GM21786 (cell line): ENCODE measurements around the gene BIRC7.

ENCODE experiments used
- ATAC-seq: cut with Tn5 transposase; IDR thresholded peaks from one replicate; pipeline ENCODE4 v1.9.1; 2021; ENCODE audit not compliant: unreplicated experiment

Gene BIRC7

DNA sequence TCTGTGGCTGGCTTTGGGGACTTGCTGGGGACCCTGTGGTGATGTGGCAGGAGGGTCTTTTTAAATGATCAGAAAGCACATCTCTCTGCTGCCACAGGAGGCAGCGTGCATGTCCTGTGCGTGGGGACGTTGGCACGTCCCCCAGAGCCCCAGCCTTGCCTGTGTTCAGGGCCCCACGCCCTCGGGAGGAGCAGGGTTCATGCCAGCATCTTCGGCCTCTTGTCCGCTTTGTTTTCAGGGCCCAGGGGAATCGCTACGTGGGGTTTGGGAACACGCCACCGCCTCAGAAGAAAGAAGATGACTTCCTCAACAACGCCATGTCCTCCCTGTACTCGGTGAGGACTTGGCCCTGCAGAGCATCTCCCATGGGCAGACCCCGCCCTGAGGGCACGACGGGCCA is 43.0 kb downstream of the BIRC7 start:
- no peak for ATAC-seq

DNA sequence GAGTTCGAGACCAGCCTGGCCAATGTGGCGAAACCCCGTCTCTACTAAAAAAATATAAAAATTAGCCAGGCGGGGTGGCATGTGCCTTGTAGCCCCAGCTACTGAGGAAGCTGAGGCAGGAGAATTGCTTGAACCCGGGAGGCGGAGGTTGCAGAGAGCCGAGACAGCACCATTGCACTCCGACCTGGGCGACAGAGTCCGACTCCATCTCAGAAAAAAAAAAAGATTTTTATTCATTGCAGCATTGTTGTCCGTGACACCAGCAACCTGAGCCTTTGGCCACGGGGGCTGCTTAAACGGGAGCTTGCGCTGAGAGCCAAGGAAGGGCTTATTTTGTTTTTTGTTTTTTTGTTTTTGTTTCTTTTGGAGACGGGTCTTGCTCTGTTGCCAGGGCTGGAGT is 44.2 kb downstream of the BIRC7 start:
- no peak for ATAC-seq

- no peak for ATAC-seq
These were observed 44.7 kb downstream of the BIRC7 start for GRCh38 chr20:63280371-63280770.

DNA sequence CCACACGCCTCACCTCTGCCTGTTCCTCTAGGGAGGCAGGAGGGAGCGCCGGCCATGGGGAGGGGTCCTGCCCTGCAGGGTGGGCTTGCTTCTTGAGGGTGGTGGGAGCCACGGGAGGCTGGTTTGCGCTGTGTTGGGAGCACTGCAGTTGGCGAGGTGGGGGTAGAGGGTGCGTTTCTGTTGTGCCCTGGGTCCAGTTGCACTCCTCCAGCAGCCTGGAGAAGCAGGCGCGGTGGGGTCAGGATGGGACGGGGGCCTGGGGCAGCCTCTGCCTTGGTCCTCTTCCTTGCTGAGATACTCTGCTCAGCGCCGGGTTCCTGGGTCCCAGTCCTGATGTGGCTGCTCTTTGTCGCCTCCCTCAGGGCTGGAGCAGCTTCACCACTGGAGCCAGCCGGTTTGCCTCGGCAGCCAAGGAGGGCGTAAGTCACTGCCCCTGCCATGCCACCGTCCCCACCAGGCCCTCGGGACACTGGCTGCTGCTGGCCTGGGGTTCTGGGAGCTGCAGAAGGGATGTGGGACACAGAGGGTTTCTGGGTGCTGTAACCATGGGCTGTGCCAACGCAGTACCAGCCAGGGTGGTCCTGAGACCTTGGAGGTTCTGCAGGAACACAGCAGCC is 45.3 kb downstream of the BIRC7 start:
- ATAC-seq = no peak

DNA sequence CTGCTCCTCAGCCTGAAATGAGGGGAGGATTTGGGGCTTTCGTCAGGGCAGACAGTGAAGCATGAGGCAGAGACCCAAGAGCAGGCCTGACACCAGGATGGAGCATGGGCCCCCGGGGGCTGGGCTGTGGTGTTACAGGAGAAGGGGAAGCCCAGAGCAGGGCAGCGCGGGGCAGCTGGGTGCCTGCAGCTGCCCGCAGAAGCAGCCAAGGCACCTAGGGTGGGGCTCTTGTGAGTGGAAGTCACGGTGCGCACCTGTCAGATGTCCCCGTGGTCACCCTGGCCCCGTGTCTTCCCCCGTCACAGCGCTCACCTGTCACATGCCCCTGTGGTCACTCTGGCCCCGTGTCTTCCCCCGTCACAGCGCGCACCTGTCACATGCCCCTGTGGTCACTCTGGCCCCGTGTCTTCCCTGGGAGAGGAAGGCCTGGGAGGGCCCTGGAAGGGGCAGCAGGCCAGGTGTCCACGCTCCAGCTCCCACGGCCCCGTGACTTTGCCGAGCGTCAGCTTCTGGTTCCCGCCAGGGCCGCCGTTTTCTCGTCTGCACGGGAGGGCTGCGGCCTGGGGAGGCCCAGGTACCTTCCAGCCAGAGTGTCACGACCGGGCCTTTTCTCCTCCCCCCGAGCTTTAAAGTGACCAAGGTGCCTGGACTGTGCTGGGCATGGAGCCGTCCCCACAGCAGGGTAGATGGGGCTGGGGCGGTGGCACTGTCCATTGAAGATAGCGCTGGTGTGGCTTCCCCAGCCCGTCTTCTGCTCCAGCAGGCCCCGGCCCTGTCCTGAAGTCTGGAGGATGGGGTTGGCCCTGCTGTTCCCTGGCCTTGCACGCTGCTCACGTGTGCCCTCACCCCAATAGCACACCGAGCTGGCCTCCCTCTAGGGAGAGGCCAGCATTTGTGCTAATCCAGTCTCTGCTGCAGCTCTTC is 46.3 kb downstream of the BIRC7 start:
- no peak for ATAC-seq

GRCh38 chr20:63282946-63283345 is 47.2 kb downstream of the BIRC7 start:
- no peak for ATAC-seq

GRCh38 chr20:63283397-63284082 is 47.8 kb downstream of the BIRC7 start:
- ATAC-seq = no peak

DNA sequence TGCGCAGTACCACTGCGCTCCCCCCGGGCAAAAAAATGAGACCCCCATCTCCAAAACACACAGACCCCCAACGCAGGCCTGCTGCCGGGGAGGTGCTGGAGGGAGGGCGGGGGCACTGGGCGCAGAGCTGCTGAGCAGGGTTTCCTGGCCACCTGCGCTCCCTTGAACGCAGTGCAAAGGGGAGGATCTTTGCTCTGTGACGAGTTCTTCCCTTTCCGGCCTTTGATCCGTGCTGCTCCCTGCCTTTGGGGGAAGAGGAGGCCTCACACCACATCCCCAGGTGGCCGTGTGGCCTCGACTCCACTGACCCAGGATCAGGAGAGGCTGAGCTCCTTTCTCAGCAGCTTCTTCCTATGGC is 48.4 kb downstream of the BIRC7 start:
- no peak for ATAC-seq

DNA sequence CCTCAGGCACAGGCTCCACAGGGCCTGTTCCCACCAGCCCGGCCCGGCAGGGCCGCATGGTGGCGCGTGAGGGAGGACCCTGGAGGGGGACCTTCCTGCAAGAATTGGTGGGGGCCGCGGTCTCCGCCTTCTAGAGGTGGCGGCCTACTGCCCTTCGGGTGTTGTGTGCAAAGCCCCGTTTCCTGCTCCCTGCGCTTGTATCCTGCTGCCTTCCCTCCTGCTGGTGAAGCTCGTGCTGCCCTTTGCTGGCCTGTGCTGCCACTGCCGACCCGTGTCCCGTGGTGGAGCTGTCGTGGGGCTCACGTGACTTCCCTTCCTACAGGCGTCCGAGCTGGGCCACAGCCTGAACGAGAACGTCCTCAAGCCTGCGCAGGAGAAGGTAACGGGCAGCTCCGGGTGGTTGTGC is 48.8 kb downstream of the BIRC7 start:
- no peak for ATAC-seq

GRCh38 chr20:63284981-63285524 is 49.3 kb downstream of the BIRC7 start:
- ATAC-seq = no peak

GRCh38 chr20:63285636-63286615 is 50.2 kb downstream of the BIRC7 start:
- no peak for ATAC-seq

- ATAC-seq = no peak
These were observed 51.3 kb downstream of the BIRC7 start for GRCh38 chr20:63286781-63287696.

DNA sequence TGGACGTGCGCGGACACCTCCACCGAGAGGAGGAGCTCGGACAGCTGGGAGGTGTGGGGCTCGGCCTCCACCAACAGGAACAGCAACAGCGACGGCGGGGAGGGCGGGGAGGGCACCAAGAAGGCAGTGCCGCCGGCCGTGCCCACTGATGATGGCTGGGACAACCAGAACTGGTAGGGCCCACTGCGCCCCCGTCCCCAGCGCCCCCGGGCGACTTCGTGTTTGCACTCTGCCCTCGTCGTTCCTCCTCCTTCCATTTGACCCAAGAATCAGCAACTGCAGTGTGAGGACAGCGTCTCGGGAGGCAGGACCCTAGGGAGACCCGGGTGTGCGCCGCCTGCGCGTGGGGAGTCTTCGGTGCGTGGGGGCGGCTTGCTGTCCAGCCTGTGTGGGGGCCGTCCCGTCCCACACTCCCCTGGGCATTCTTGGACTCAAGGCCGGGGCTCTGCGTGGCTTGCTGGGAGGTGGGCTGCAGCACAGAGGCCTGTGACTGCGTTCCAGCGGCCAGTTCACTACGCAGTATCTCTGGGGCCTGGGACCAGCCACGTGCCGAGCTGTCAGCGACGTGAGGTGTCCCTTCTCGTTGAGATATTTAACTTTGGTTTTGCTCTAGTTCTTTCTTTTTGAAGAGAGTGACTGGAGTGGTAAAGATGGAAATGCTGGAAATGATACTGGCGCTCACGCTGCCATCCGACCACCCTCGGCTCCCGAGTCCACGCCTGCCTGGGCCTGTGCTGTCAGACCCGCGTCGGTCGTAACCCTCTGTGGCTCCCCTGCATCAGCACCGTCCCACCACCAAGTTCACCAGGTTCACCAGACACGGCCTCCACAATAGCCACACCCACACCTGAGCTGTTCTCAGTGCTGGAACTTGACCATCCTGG is 52.2 kb downstream of the BIRC7 start:
- ATAC-seq = no peak

GRCh38 chr20:63288581-63289251 is 53.0 kb downstream of the BIRC7 start:
- no peak for ATAC-seq

DNA sequence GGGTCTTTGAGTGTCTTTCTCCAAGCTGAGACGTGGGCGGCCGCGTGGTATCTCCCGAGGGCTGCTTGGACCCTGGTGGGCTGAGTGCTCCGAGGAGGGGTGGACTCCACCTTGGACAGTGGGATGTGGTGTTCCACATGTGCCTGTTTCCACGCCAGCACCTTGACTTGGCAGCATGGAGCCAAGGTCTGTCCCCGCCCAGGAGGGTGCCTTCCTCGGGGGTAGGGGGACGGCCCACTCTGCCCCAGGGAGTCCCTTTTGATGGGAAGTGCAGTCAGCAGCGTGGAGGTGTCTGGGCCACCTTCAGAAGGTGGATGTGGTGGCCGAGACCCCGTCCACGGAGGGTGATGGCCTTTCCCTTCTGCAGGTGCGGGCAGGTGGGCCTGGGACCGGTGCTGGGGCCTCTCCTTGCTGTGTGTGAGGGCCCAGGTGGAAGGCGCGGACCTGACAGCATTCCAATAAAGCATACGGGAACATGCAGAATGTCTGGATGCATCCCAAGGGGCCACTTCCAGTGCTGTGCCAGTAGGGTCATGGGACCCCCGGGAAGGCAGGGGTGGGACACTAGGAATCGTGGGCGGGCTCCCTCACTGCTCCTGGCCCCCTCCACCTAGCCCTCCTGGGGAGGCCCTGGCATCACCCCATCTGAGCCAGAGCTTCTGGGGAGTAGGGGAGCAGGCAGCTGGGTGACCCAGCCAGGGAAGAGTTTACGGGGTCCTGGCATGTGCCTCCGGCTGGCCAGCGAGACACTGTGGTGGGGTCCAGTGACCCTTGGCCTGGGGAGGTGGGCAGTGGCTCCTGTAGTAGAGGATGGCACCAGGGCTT is 53.8 kb downstream of the BIRC7 start:
- ATAC-seq = no peak
